ENCODE results near the gene CFAP90. TPM values are rescaled to one million over a fixed set of nuclear protein-coding genes. Genes with fewer than 3 reads are reported as not detected.

Gene CFAP90
- total and polyA plus RNA-seq, 2 donors (not counting 3 experiments of a cell fraction or from before 2014, with no cell fraction given) = 0.07 TPM; not detected in 1

DNA sequence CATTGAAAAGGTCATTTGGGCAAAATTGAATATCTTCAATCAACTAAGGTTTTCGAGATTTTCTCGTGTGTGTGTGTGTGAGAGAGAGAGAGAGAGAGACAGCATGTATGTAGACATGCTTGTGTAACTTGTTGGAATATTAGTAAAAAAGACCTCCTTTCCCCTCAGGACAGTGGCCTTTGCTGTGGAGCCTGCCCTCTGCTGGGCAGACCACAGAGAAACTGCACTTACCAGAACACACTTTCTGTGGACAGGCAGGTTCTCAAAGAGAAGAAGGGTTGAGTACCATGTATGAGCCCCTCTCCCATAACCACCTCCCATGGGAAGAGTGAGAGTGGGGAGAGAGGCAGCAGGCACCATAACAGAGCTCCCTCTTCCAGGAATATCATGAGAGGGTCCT lies 45.6 kb downstream of the CFAP90 start:
- no peak overlapping the region for H3K27ac ChIP-seq (ENCODE audit: insufficient read depth, low read depth, low read length)
- H3K79me2 ChIP-seq (ENCODE audit: control insufficient read depth, insufficient read depth, low read length) = no peaks in the 10 kb centered on the region
- CTCF ChIA-PET = interaction anchor here (1.1 kb wide), 1 partner anchor 11 kb away, joined by 3 read pairs; no protein-coding TSS in a partner anchor
- no TSS peak for BruUV-seq (replicated peaks)
- no peak overlapping the region for H3K4me2 ChIP-seq (ENCODE audit: insufficient read depth, low read length)
- H3K4me1 ChIP-seq (ENCODE audit: control insufficient read depth, extremely low read depth, insufficient read depth, low read length) = no peaks in the 10 kb centered on the region
- H3K9me3 ChIP-seq (replicated peaks; ENCODE audit: control insufficient read depth, insufficient read depth, low read length) = no peaks in the 10 kb centered on the region
- FAIRE-seq = no peak
- no peaks in the 10 kb centered on the region for H3K27me3 ChIP-seq (ENCODE audit: control insufficient read depth in 2 of 2, insufficient read depth in 2 of 2, low read length in 2 of 2)
- POLR2A ChIA-PET = no interaction called here
- DNase-seq (ENCODE audit: low read depth, low spot score) = no peak
- H2AFZ ChIP-seq (ENCODE audit: low read depth, low read length) = no peak overlapping the region
- no peaks in the 10 kb centered on the region for H4K20me1 ChIP-seq (replicated peaks; ENCODE audit: control insufficient read depth, extremely low read depth, insufficient read depth, low read length)
- dilution Hi-C loops (cut with MboI; ENCODE audit: extremely low pct_ligation_motif_present, low sequenced_read_pairs) (no loop called here), intact Hi-C loops (cut with micrococcal nuclease) (loop anchor here (1.0 kb wide), 1 partner anchor 1040 kb away; no protein-coding TSS in a partner anchor)
- H3K9me1 ChIP-seq (replicated peaks; ENCODE audit: control insufficient read depth, extremely low read depth, insufficient read depth, low read length) = no peaks in the 10 kb centered on the region
- H3K36me3 ChIP-seq (ENCODE audit: control insufficient read depth in 2 of 2, extremely low read depth in 1 of 2, insufficient read depth in 2 of 2, low read length in 2 of 2) = no peaks in the 10 kb centered on the region
- H3K9ac ChIP-seq (replicated peaks; ENCODE audit: extremely low read depth, insufficient read depth, low read length) = no peak overlapping the region
- H3K4me3 ChIP-seq (replicated peaks in 1 of 3; ENCODE audit: insufficient read depth in 1 of 3, low read depth in 1 of 3, low read length in 3 of 3) = no peak overlapping the region
- TF ChIP-seq EZH2 (IDR thresholded peaks at IDR 0.05; ENCODE audit: borderline replicate concordance, low read depth, low read length, severe bottlenecking) (no peak), FOS (IDR thresholded peaks at IDR 0.05; ENCODE audit: borderline replicate concordance, insufficient read depth, low read length) (no peak), CTCF (IDR thresholded peaks at IDR 0.05; ENCODE audit: extremely low read depth in 1 of 2, insufficient read depth in 1 of 2, low read depth in 1 of 2, low read length in 2 of 2) (peak; percentile 4 to 5), GATA2 (IDR thresholded peaks at IDR 0.05; ENCODE audit: insufficient read depth, insufficient read length, low read depth, low read length) (no peak), MYC (IDR thresholded peaks at IDR 0.05; ENCODE audit: low read depth, low read length) (no peak), JUN (IDR thresholded peaks at IDR 0.05; ENCODE audit: borderline replicate concordance, insufficient read depth, insufficient read length, low read depth) (no peak)
- TF ChIP-seq, protein P1, sequence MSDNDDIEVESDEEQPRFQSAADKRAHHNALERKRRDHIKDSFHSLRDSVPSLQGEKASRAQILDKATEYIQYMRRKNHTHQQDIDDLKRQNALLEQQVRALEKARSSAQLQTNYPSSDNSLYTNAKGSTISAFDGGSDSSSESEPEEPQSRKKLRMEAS (IDR thresholded peaks at IDR 0.05; ENCODE audit: insufficient read depth, insufficient read length) = no peak

Data from endothelial cell of umbilical vein (primary cell).